H1 (cell line): ENCODE measurements around the gene DPYSL4. TPM values are rescaled to one million over a fixed set of nuclear protein-coding genes. Genes with fewer than 3 reads are reported as not detected.

Experiments
- CTCF ChIA-PET: fragments of 300-600 bp; sonication (Branson Sonifier 250); formaldehyde crosslinking; loops from one replicate; lab custom pipeline; 2021; ENCODE audit not compliant: partially characterized antibody; lab: Charles Lee
- POLR2A ChIA-PET: fragments of 300-600 bp; sonication (Branson Sonifier 250); formaldehyde crosslinking; loops from one replicate; lab custom pipeline; 2021; ENCODE audit warnings: inconsistent platforms; ENCODE audit not compliant: partially characterized antibody; lab: Charles Lee
- DNase-seq, 2 experiments: peaks; one replicate each; pipeline versions ENCODE4 v3.0.0 to v3.0.0-alpha.2; 2010 to 2022; ENCODE audit warnings: low spot score in 2 of 2, low read depth in 1 of 2, mixed read lengths in 1 of 2
- FAIRE-seq: peaks from 2 replicates; lab custom pipeline; 2011; peaks lifted over from hg19 to GRCh38; lab: Jason Lieb, UNC
- H2AFZ ChIP-seq: 2 replicates; pipeline ENCODE4 v1.8.1; 2012; ENCODE audit warnings: low read length, inconsistent platforms
- H2AK5ac ChIP-seq: 2 replicates; pipeline ENCODE4 v1.6.1; 2013; ENCODE audit warnings: low read depth, low read length
- H2BK120ac ChIP-seq: replicated peaks from 2 replicates; pipeline ENCODE3; 2013; ENCODE audit warnings: low read depth, low read length, inconsistent platforms
- H2BK12ac ChIP-seq: 2 replicates; pipeline ENCODE4 v1.6.1; 2013; ENCODE audit warnings: low read depth, low read length
- H2BK15ac ChIP-seq: 2 replicates; pipeline ENCODE4 v1.6.1; 2013; ENCODE audit warnings: low read length
- H2BK20ac ChIP-seq: 2 replicates; pipeline ENCODE4 v1.6.1; 2013; ENCODE audit warnings: low read length
- H2BK5ac ChIP-seq: 2 replicates; pipeline ENCODE4 v1.6.1; 2013; ENCODE audit warnings: low read depth, low read length
- H3K14ac ChIP-seq: 2 replicates; pipeline ENCODE4 v1.6.1; 2013; ENCODE audit warnings: inconsistent platforms; ENCODE audit not compliant: insufficient read length
- H3K18ac ChIP-seq: 2 replicates; pipeline ENCODE4 v1.6.1; 2013; ENCODE audit warnings: low read length; ENCODE audit errors: extremely low read depth
- H3K23ac ChIP-seq: 2 replicates; pipeline ENCODE4 v1.6.1; 2013; ENCODE audit warnings: inconsistent platforms; ENCODE audit not compliant: insufficient read length
- H3K23me2 ChIP-seq: 2 replicates; pipeline ENCODE4 v1.6.1; 2013; ENCODE audit warnings: low read depth, low read length
- H3K27ac ChIP-seq: 2 replicates; pipeline ENCODE4 v1.6.1; 2011; ENCODE audit warnings: low read depth, low read length, inconsistent platforms
- H3K27me3 ChIP-seq, 4 experiments: replicated peaks in 1 of 4; 1 replicate in 1 of 4; 2 replicates in 3 of 4; pipeline versions ENCODE4 v1.6.1 to v1.8.1; 2011 to 2013; ENCODE audit warnings: low read length in 3 of 4, mild to moderate bottlenecking in 3 of 4, inconsistent platforms in 2 of 4, mixed read lengths in 2 of 4, moderate library complexity in 1 of 4; ENCODE audit not compliant: control insufficient read depth in 3 of 4, insufficient read depth in 3 of 4; ENCODE audit errors: extremely low read depth in 1 of 4
- H3K36me3 ChIP-seq, 4 experiments: 2 replicates each; pipeline versions ENCODE4 v1.6.1 to v1.8.1; 2011 to 2013; ENCODE audit warnings: mild to moderate bottlenecking in 4 of 4, low read length in 3 of 4, moderate library complexity in 2 of 4, control low read depth in 1 of 4, inconsistent platforms in 1 of 4; ENCODE audit not compliant: insufficient read depth in 4 of 4, control insufficient read depth in 2 of 4
- H3K4ac ChIP-seq: replicated peaks from 2 replicates; pipeline ENCODE3; 2013; ENCODE audit warnings: low read length, low read depth, mixed read lengths, inconsistent platforms; ENCODE audit not compliant: insufficient read length
- H3K4me1 ChIP-seq, 4 experiments: replicated peaks in 1 of 4; 1 replicate in 1 of 4; 2 replicates in 3 of 4; pipeline versions ENCODE4 v1.6.1 to v1.8.1; 2011 to 2013; ENCODE audit warnings: low read length in 3 of 4, inconsistent platforms in 2 of 4, mixed read lengths in 1 of 4; ENCODE audit not compliant: insufficient read depth in 4 of 4, control insufficient read depth in 3 of 4
- H3K4me2 ChIP-seq, 2 experiments: 2 replicates each; pipeline versions ENCODE4 v1.6.1 to v1.8.1; 2011 to 2013; ENCODE audit warnings: low read depth in 2 of 2, low read length in 2 of 2, control low read depth in 1 of 2, inconsistent platforms in 1 of 2, mild to moderate bottlenecking in 1 of 2; ENCODE audit not compliant: insufficient read depth in 1 of 2
- H3K4me3 ChIP-seq, 4 experiments: fragments of 200-600, 300-600 bp in 1 of 4; sonication (generic), shearing (Covaris generic), sonication (Bioruptor Twin) in 1 of 4; 2 replicates each; pipeline versions ENCODE4 v1.5.1 to v1.8.1; 2011 to 2016; ENCODE audit warnings: low read length in 4 of 4, low read depth in 3 of 4, control low read depth in 2 of 4, inconsistent platforms in 2 of 4, mild to moderate bottlenecking in 2 of 4, mixed read lengths in 1 of 4, moderate library complexity in 1 of 4; ENCODE audit not compliant: insufficient read depth in 2 of 4; ENCODE audit errors: extremely low read depth in 1 of 4
- H3K56ac ChIP-seq: replicated peaks from 2 replicates; pipeline ENCODE3; 2013; ENCODE audit warnings: low read depth, mild to moderate bottlenecking, mixed read lengths, low read length, inconsistent platforms; ENCODE audit not compliant: insufficient read length
- H3K79me1 ChIP-seq: 2 replicates; pipeline ENCODE4 v1.6.1; 2013; ENCODE audit warnings: low read depth, low read length, control low read depth
- H3K79me2 ChIP-seq, 2 experiments: 2 replicates each; pipeline versions ENCODE4 v1.6.1 to v1.8.1; 2012 to 2013; ENCODE audit warnings: low read length in 2 of 2, mild to moderate bottlenecking in 2 of 2, inconsistent platforms in 1 of 2; ENCODE audit not compliant: insufficient read depth in 2 of 2, control insufficient read depth in 1 of 2
- H3K9ac ChIP-seq, 4 experiments: replicated peaks in 1 of 4; 1 replicate in 1 of 4; 2 replicates in 3 of 4; pipeline versions ENCODE4 v1.6.1 to v1.8.1; 2011 to 2013; ENCODE audit warnings: low read depth in 3 of 4, low read length in 3 of 4, control low read depth in 2 of 4, mild to moderate bottlenecking in 2 of 4, moderate library complexity in 2 of 4, inconsistent platforms in 1 of 4; ENCODE audit errors: extremely low read depth in 1 of 4
- H3K9me3 ChIP-seq, 2 experiments: 2 replicates each; pipeline versions ENCODE4 v1.6.1 to v1.8.1; 2012 to 2013; ENCODE audit warnings: mild to moderate bottlenecking in 2 of 2, moderate library complexity in 2 of 2, control low read depth in 1 of 2, inconsistent platforms in 1 of 2, low read depth in 1 of 2, low read length in 1 of 2, mixed read lengths in 1 of 2; ENCODE audit not compliant: insufficient read depth in 2 of 2
- H4K20me1 ChIP-seq, 2 experiments: replicated peaks in 1 of 2; 2 replicates each; pipeline versions ENCODE3 to v1.8.1; 2011 to 2013; ENCODE audit warnings: inconsistent platforms in 2 of 2, low read length in 2 of 2, mild to moderate bottlenecking in 1 of 2; ENCODE audit not compliant: insufficient read depth in 2 of 2, control insufficient read depth in 1 of 2
- H4K5ac ChIP-seq: 2 replicates; pipeline ENCODE4 v1.6.1; 2013; ENCODE audit warnings: low read length, low read depth, mixed read lengths, inconsistent platforms; ENCODE audit not compliant: insufficient read length
- H4K8ac ChIP-seq: 2 replicates; pipeline ENCODE4 v1.8.0; 2013; ENCODE audit warnings: mild to moderate bottlenecking, moderate library complexity, low read length, inconsistent platforms; ENCODE audit not compliant: insufficient read depth; ENCODE audit errors: extremely low read depth
- H4K91ac ChIP-seq: replicated peaks from 2 replicates; pipeline ENCODE3; 2013; ENCODE audit warnings: low read length, mixed read lengths, inconsistent platforms; ENCODE audit not compliant: insufficient read length
- BCL11A ChIP-seq, 2 experiments: IDR thresholded peaks; one replicate each; pipeline ENCODE4 v1.6.1; 2011; ENCODE audit warnings: low read depth in 2 of 2, low read length in 2 of 2, mild to moderate bottlenecking in 2 of 2
- BRCA1 ChIP-seq: IDR thresholded peaks from 2 replicates; pipeline ENCODE4 v1.6.1; 2012; ENCODE audit warnings: low read depth, low read length, improper control_type of control experiment
- CEBPB ChIP-seq: IDR thresholded peaks from 2 replicates; pipeline ENCODE4 v1.6.1; 2012; ENCODE audit warnings: low read depth, low read length
- EGR1 ChIP-seq: IDR thresholded peaks from 2 replicates; pipeline ENCODE4 v1.6.1; 2011; ENCODE audit warnings: low read depth, low read length, borderline replicate concordance
- GTF2F1 ChIP-seq: IDR thresholded peaks from 2 replicates; pipeline ENCODE4 v1.6.1; 2012; ENCODE audit warnings: low read depth, low read length, improper control_type of control experiment, borderline replicate concordance
- KDM1A ChIP-seq: fragments of 200-600, 300-600 bp; sonication (generic); IDR thresholded peaks from 2 replicates; pipeline ENCODE4 v1.7.1; 2016; ENCODE audit warnings: mild to moderate bottlenecking, low read length, borderline replicate concordance
- MAFK ChIP-seq: IDR thresholded peaks from 2 replicates; pipeline ENCODE4 v1.6.1; 2012; ENCODE audit warnings: low read depth, mild to moderate bottlenecking, improper control_type of control experiment, low read length
- POU5F1 ChIP-seq: IDR thresholded peaks from 2 replicates; pipeline ENCODE4 v1.6.1; 2011; ENCODE audit warnings: low read depth, mild to moderate bottlenecking, low read length, moderate library complexity
- SIX5 ChIP-seq: IDR thresholded peaks from 2 replicates; pipeline ENCODE4 v1.6.1; 2011; ENCODE audit warnings: mild to moderate bottlenecking, low read depth, low read length
- WGBS, 2 experiments: shearing (Covaris generic) in 1 of 2; methylation state at CpG; one replicate each; pipeline versions ENCODE4 v1.1.6 to v1.1.7; 2013 to 2015; ENCODE audit warnings: low lambda C conversion rate in 2 of 2, mixed read lengths in 2 of 2, inconsistent platforms in 1 of 2, low coverage in 1 of 2, missing lambda C conversion rate in 1 of 2; ENCODE audit not compliant: insufficient replicate concordance in 2 of 2, insufficient coverage in 1 of 2, insufficient read length in 1 of 2; ENCODE audit errors: extremely low coverage in 1 of 2, missing lambda C conversion rate in 1 of 2; 5-methylcytosine and 5-hydroxymethylcytosine counted together
- polyA plus RNA-seq, 7 experiments: library from polyadenylated mRNA; depleted of rRNA in 3 of 7; stranded (reverse) in 5 of 7; unstranded in 2 of 7; fragments of >200 nt in 5 of 7; fragments of 200-250 nt in 2 of 7; gene quantifications; 1 replicate in 5 of 7; 2 replicates in 1 of 7; 4 replicates in 1 of 7; pipeline versions ENCODE4 v1.2.1 to v1.2.3, GENCODE V29; 2011 to 2013; ENCODE audit warnings: missing spikeins in 2 of 7, mixed read lengths in 2 of 7
- total RNA-seq: library from RNA; stranded (reverse); fragmentation: NEBNext Ultra II Directional; extraction: Animal tissue kit (Norgen Biotek cat#: 25700); gene quantifications from 2 replicates; pipeline ENCODE4 v1.2.1, GENCODE V29; 2021
- TF ChIP-seq, protein P1 (sequence below): IDR thresholded peaks from 2 replicates; pipeline ENCODE4 v1.6.1; 2011; ENCODE audit warnings: low read length, improper control_type of control experiment
- TF ChIP-seq, protein P2 (sequence below): IDR thresholded peaks from 2 replicates; pipeline ENCODE4 v1.6.1; 2012; ENCODE audit warnings: inconsistent platforms

The DPYSL4 gene
- total and polyA plus RNA-seq, 2 of the 8 experiments (the other 6 are each of a cell fraction or from before 2014, with no cell fraction given): 12.9 to 15.2 TPM

DNA sequence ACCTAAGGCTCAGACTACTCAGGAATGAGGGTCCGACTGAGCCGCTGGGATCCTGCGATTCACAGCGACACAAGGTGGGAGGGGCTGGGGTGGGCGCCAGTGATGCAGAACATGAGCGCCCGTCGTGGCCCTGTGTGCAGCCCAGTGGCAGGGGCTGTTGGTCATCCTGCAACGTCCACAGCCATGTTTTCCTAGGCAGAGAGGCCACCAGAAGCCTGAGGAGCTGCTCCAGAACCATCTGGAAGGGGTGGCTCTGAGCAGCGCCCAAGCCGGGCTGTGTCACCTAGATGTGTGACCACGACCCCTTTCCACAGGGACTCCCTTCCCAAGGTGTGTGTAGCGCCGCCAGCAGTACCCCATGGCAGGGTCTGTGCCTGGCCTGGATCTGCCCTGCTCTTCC, 24.5 kb downstream of the DPYSL4 start:
- Histone ChIP-seq H2BK5ac (no peak overlapping the region), H2BK120ac (no peak overlapping the region), H3K27me3 (no peaks in the 10 kb centered on the region), H3K27ac (no peak overlapping the region), H3K4me1 (no peaks in the 10 kb centered on the region), H2AFZ (no peak overlapping the region), H4K8ac (no peak overlapping the region), H3K18ac (no peak overlapping the region), H3K36me3 (no peaks in the 10 kb centered on the region), H3K4ac (no peak overlapping the region), H2BK20ac (no peak overlapping the region), H2BK12ac (no peak overlapping the region), H4K91ac (no peak overlapping the region), H3K4me2 (no peak overlapping the region), H3K14ac (no peak overlapping the region), H4K20me1 (peaks cover 1 to 2% of the 10 kb centered on the region in 2 experiments), H2AK5ac (no peak overlapping the region), H3K4me3 (no peak overlapping the region), H3K23ac (no peak overlapping the region), H3K79me1 (no peaks in the 10 kb centered on the region), H3K23me2 (no peaks in the 10 kb centered on the region), H2BK15ac (no peak overlapping the region), H3K9me3 (peaks cover 2 to 3% of the 10 kb centered on the region in 2 experiments; a peak in 1 of 4 replicates), H3K56ac (no peak overlapping the region), H3K79me2 (no peaks in the 10 kb centered on the region), H3K9ac (no peak overlapping the region), H4K5ac (no peak overlapping the region)
- FAIRE-seq: no peak
- CTCF ChIA-PET: interaction anchor here (1.6 kb wide), 1 partner anchor 13 kb away, joined by 4 read pairs; no protein-coding TSS in a partner anchor
- 91% methylated on average over 14 of the region's 14 CpGs; no CpG with 5 or more reads in 1 of the 2 experiments for WGBS, 2 experiments
- POLR2A ChIA-PET: no interaction called here
- DNase-seq: no peak
- TF ChIP-seq EGR1 (no peak), BRCA1 (no peak), POU5F1 (no peak), GTF2F1 (no peak), CEBPB (no peak), KDM1A (no peak), BCL11A (IDR thresholded peaks at IDR 0.05; ENCODE audit: low read depth in 2 of 2, low read length in 2 of 2) (no peak), MAFK (no peak), SIX5 (no peak)
- TF ChIP-seq, protein P1, sequence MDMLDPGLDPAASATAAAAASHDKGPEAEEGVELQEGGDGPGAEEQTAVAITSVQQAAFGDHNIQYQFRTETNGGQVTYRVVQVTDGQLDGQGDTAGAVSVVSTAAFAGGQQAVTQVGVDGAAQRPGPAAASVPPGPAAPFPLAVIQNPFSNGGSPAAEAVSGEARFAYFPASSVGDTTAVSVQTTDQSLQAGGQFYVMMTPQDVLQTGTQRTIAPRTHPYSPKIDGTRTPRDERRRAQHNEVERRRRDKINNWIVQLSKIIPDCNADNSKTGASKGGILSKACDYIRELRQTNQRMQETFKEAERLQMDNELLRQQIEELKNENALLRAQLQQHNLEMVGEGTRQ: no peak
- TF ChIP-seq, protein P2, sequence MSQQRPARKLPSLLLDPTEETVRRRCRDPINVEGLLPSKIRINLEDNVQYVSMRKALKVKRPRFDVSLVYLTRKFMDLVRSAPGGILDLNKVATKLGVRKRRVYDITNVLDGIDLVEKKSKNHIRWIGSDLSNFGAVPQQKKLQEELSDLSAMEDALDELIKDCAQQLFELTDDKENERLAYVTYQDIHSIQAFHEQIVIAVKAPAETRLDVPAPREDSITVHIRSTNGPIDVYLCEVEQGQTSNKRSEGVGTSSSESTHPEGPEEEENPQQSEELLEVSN: no peak
